ENCODE data around the gene PCA3. TPM values are rescaled to one million over a fixed set of nuclear protein-coding genes. Genes with fewer than 3 reads are reported as not detected.

PCA3 gene
- total and polyA plus RNA-seq, 8 donors, result 0.07 TPM; not detected in 7

- no peak for TF ChIP-seq CTCF (IDR thresholded peaks at IDR 0.05)
- no peaks in the 10 kb centered on the region for H3K9me3 ChIP-seq
- no peaks in the 10 kb centered on the region for H3K36me3 ChIP-seq
- no peak for DNase-seq
- no peak overlapping the region for H3K27ac ChIP-seq
- 59 to 67% methylated on average over 3 of the region's 3 CpGs for WGBS, 2 donors
- no peak for FAIRE-seq
- H3K27me3 ChIP-seq, result no peaks in the 10 kb centered on the region
- no peak overlapping the region for H3K4me3 ChIP-seq
- intact Hi-C loops (cut with DNase I), result no loop called here
- H3K4me1 ChIP-seq, result no peaks in the 10 kb centered on the region
- no peak for ATAC-seq
These were observed 44.0 kb upstream of the PCA3 start for GRCh38 chr9:76720245-76720644.

GRCh38 chr9:76725011-76725546 is 39.2 kb upstream of the PCA3 start:
- whole genome bisulfite sequencing, 2 donors, result 58 to 67% methylated on average over 4 of the region's 4 CpGs
- H3K9me3 ChIP-seq, result no peaks in the 10 kb centered on the region
- H3K27ac ChIP-seq, result no peak overlapping the region
- intact Hi-C loops (cut with DNase I), result no loop called here
- TF ChIP-seq CTCF (IDR thresholded peaks at IDR 0.05), result no peak
- ATAC-seq, result no peak
- no peak for DNase-seq
- no peak overlapping the region for H3K4me3 ChIP-seq
- no peaks in the 10 kb centered on the region for H3K36me3 ChIP-seq
- FAIRE-seq, result no peak
- no peaks in the 10 kb centered on the region for H3K27me3 ChIP-seq
- H3K4me1 ChIP-seq, result peaks cover 0 to 5% (median 0%) of the 10 kb centered on the region in 3 donors

GRCh38 chr9:76725885-76726284 is 38.4 kb upstream of the PCA3 start:
- H3K4me3 ChIP-seq, result no peak overlapping the region
- H3K36me3 ChIP-seq, result no peaks in the 10 kb centered on the region
- intact Hi-C loops (cut with DNase I), result no loop called here
- H3K9me3 ChIP-seq, result no peaks in the 10 kb centered on the region
- TF ChIP-seq CTCF (IDR thresholded peaks at IDR 0.05), result no peak
- H3K27ac ChIP-seq, result no peak overlapping the region
- ATAC-seq, result no peak
- H3K4me1 ChIP-seq, result peaks cover 0 to 5% (median 0%) of the 10 kb centered on the region in 3 donors
- no peak for FAIRE-seq
- H3K27me3 ChIP-seq, result no peaks in the 10 kb centered on the region
- DNase-seq, result no peak
- 71 to 76% methylated on average over 6 of the region's 6 CpGs for WGBS, 2 donors

GRCh38 chr9:76729116-76729515 is 35.1 kb upstream of the PCA3 start:
- Histone ChIP-seq H3K4me3 (no peak overlapping the region), H3K27me3 (no peaks in the 10 kb centered on the region), H3K36me3 (no peaks in the 10 kb centered on the region), H3K27ac (no peak overlapping the region), H3K9me3 (no peaks in the 10 kb centered on the region), H3K4me1 (peaks cover 0 to 5% (median 0%) of the 10 kb centered on the region in 3 donors)
- no peak for TF ChIP-seq CTCF (IDR thresholded peaks at IDR 0.05)
- no peak for FAIRE-seq
- 88 to 89% methylated on average over 3 of the region's 3 CpGs for WGBS, 2 donors
- no peak for ATAC-seq
- intact Hi-C loops (cut with DNase I), result no loop called here
- DNase-seq, result no peak

- Histone ChIP-seq H3K27me3 (no peaks in the 10 kb centered on the region), H3K27ac (no peak overlapping the region), H3K9me3 (no peaks in the 10 kb centered on the region), H3K4me1 (peaks cover 0 to 5% (median 0%) of the 10 kb centered on the region in 3 donors), H3K36me3 (no peaks in the 10 kb centered on the region), H3K4me3 (no peak overlapping the region)
- no peak for TF ChIP-seq CTCF (IDR thresholded peaks at IDR 0.05)
- FAIRE-seq (no peak), DNase-seq (no peak), ATAC-seq (no peak)
- 61 to 63% methylated on average over 8 of the region's 8 CpGs for WGBS, 2 donors
- intact Hi-C loops (cut with DNase I), result no loop called here
These were observed 34.1 kb upstream of the PCA3 start for GRCh38 chr9:76729980-76730737.
